Breast epithelium (tissue), 4 donors: Measurements from ENCODE around the gene C1QTNF7. TPM values are rescaled to one million over a fixed set of nuclear protein-coding genes. Genes with fewer than 3 reads are reported as not detected.

ENCODE experiments used
- DNase-seq, 2 donors: peaks; one replicate each; pipeline ENCODE4 v3.0.0-alpha.2; 2019; ENCODE audit warnings: low spot score in 2 of 2
- H3K27ac ChIP-seq, 2 donors: fragments of 200-600 bp; sonication (generic) in 1 of 2; one replicate each; pipeline ENCODE4 v1.5.1; 2016 to 2019; ENCODE audit warnings: mild to moderate bottlenecking in 1 of 2
- H3K27me3 ChIP-seq, 2 donors: fragments of 200-600 bp; sonication (generic) in 1 of 2; one replicate each; pipeline versions ENCODE4 v1.5.1 to v1.6.0; 2017 to 2019; ENCODE audit warnings: control low read depth in 1 of 2, mild to moderate bottlenecking in 1 of 2
- H3K36me3 ChIP-seq: fragments of 200-600 bp; one replicate; pipeline ENCODE4 v1.5.1; 2019
- H3K4me1 ChIP-seq, 2 donors: fragments of 200-600 bp; sonication (generic); one replicate each; pipeline ENCODE4 v1.5.1; 2016 to 2019; ENCODE audit warnings: control low read depth in 1 of 2
- H3K4me3 ChIP-seq, 3 donors: fragments of 200-600 bp; sonication (generic); 1 replicate in 2 of 3; 2 replicates in 1 of 3; pipeline ENCODE4 v1.5.1; 2016 to 2019; ENCODE audit warnings: mild to moderate bottlenecking in 3 of 3, moderate library complexity in 2 of 3
- H3K9me3 ChIP-seq, 2 donors: fragments of 200-600 bp; sonication (generic) in 1 of 2; one replicate each; pipeline ENCODE4 v1.5.1; 2016 to 2019; ENCODE audit warnings: control low read depth in 1 of 2
- CTCF ChIP-seq, 3 donors: fragments of 450-650 bp; IDR thresholded peaks; one replicate each; pipeline ENCODE4 v1.5.1; 2016 to 2017; ENCODE audit warnings: antibody characterized with exemption in 3 of 3, mild to moderate bottlenecking in 3 of 3, moderate library complexity in 3 of 3
- POLR2A ChIP-seq: fragments of 450-650 bp; IDR thresholded peaks from one replicate; pipeline ENCODE4 v1.6.1; 2016; ENCODE audit warnings: antibody characterized with exemption, mild to moderate bottlenecking, moderate library complexity
- POLR2AphosphoS5 ChIP-seq, 3 donors: sonication (generic); formaldehyde crosslinking; IDR thresholded peaks; one replicate each; pipeline ENCODE4 v1.6.1; 2017; ENCODE audit warnings: antibody characterized with exemption in 3 of 3
- intact Hi-C: fragments of 100-400 bp; cut with DNase I; formaldehyde crosslinking; loops from one replicate; pipeline ENCODE4 v1.15.1; 2023; ENCODE audit warnings: low total_unique reads
- total RNA-seq, 3 donors: library from RNA; depleted of rRNA; stranded (reverse); fragments of >200 nt; gene quantifications; one replicate each; pipeline ENCODE4 v1.1.0, GENCODE V29; 2016

The C1QTNF7 gene
- total RNA-seq, 3 donors from 2014 or later = 2.2 to 14.9 (median 2.6) TPM

- Histone ChIP-seq H3K27me3 (no peaks in the 10 kb centered on the region), H3K4me3 (no peak overlapping the region), H3K36me3 (no peaks in the 10 kb centered on the region), H3K27ac (no peak overlapping the region), H3K4me1 (no peaks in the 10 kb centered on the region), H3K9me3 (no peaks in the 10 kb centered on the region)
- no peak for DNase-seq
- intact Hi-C loops = no loop called here
- TF ChIP-seq POLR2A (no peak), CTCF (IDR thresholded peaks at IDR 0.05) (peak in 2 of 3 donors; percentile 33 to 43), POLR2AphosphoS5 (IDR thresholded peaks at IDR 0.05) (no peak)
These were observed 31.6 kb upstream of the C1QTNF7 start for GRCh38 chr4:15396157-15396800.

GRCh38 chr4:15398001-15398400 lies 29.8 kb upstream of the C1QTNF7 start:
- H3K27ac ChIP-seq = no peak overlapping the region
- no peaks in the 10 kb centered on the region for H3K9me3 ChIP-seq
- no peak for DNase-seq
- TF ChIP-seq POLR2AphosphoS5 (IDR thresholded peaks at IDR 0.05) = no peak
- TF ChIP-seq POLR2A = no peak
- TF ChIP-seq CTCF (IDR thresholded peaks at IDR 0.05) = no peak
- H3K4me1 ChIP-seq = no peaks in the 10 kb centered on the region
- H3K4me3 ChIP-seq = no peak overlapping the region
- no peaks in the 10 kb centered on the region for H3K36me3 ChIP-seq
- no peaks in the 10 kb centered on the region for H3K27me3 ChIP-seq
- intact Hi-C loops = no loop called here

- Histone ChIP-seq H3K27me3 (no peaks in the 10 kb centered on the region), H3K9me3 (no peaks in the 10 kb centered on the region), H3K4me3 (no peak overlapping the region), H3K36me3 (no peaks in the 10 kb centered on the region), H3K27ac (no peak overlapping the region), H3K4me1 (no peaks in the 10 kb centered on the region)
- DNase-seq = no peak
- intact Hi-C loops = no loop called here
- TF ChIP-seq POLR2AphosphoS5 (IDR thresholded peaks at IDR 0.05) (no peak), POLR2A (no peak), CTCF (IDR thresholded peaks at IDR 0.05) (no peak)
These were observed 29.1 kb upstream of the C1QTNF7 start for GRCh38 chr4:15398732-15399131.

- Histone ChIP-seq H3K4me1 (no peaks in the 10 kb centered on the region), H3K36me3 (no peaks in the 10 kb centered on the region), H3K4me3 (no peak overlapping the region), H3K9me3 (no peaks in the 10 kb centered on the region), H3K27ac (peak overlapping the region; percentile 26 to 66), H3K27me3 (no peaks in the 10 kb centered on the region)
- DNase-seq = no peak
- TF ChIP-seq POLR2A (no peak), CTCF (IDR thresholded peaks at IDR 0.05) (no peak), POLR2AphosphoS5 (IDR thresholded peaks at IDR 0.05) (no peak)
- intact Hi-C loops = no loop called here
These were observed 27.6 kb upstream of the C1QTNF7 start for GRCh38 chr4:15400226-15400625.

DNA sequence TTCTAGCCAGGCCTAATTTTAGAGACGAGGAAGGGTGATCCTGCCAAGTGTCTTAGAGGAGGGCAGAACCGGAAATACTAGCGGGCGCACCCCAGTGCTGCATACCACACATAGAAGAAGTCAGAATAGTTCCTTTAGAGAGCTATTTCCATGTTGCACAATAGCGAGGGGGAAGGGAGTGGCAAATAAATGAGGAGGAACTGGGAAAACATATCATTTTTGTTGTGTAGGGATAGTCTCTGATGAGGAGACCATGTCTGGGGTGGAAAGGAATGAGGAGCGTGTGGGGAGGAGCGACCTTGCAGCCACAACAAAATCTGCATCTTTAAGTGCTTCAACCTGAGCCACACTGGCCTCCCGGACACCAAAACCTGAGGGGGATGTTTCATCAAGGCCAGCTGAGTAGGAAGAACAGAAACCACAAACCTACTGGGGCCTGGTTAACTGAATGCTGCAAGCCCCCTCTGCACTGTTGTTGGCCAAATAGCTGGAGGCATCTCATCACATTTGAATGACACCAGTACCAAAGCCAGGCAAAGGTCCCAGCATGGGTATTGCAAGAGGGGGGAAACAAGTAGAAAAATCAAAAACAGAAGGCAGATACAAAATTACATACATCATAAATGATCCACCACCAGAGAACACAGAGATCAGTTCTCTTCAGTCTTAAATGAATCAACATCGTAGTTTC lies 26.7 kb upstream of the C1QTNF7 start:
- peak in 1 of 3 donors; percentile 25 for TF ChIP-seq POLR2AphosphoS5 (IDR thresholded peaks at IDR 0.05)
- no peak for TF ChIP-seq POLR2A
- Histone ChIP-seq H3K9me3 (no peaks in the 10 kb centered on the region), H3K27ac (peak overlapping the region; percentile 26 to 66), H3K4me3 (peak overlapping the region in 1 of 3 donors; percentile 35), H3K27me3 (no peaks in the 10 kb centered on the region), H3K4me1 (no peaks in the 10 kb centered on the region), H3K36me3 (no peaks in the 10 kb centered on the region)
- intact Hi-C loops = no loop called here
- peak in 1 of 2 donors; percentile 70 for DNase-seq
